Astrocyte (in vitro differentiated cells and primary cell): ENCODE measurements around the gene ELMO1.

Experiments used
- CTCF ChIP-seq: IDR thresholded peaks from 2 replicates; pipeline ENCODE4 v1.5.1; 2011; ENCODE audit warnings: low read depth, mild to moderate bottlenecking, inconsistent platforms, low read length, moderate library complexity; ENCODE audit not compliant: insufficient read depth
- EZH2 ChIP-seq: IDR thresholded peaks from 2 replicates; pipeline ENCODE4 v1.6.1; 2012; ENCODE audit warnings: mild to moderate bottlenecking, low read length, inconsistent platforms; ENCODE audit not compliant: insufficient read depth

- TF ChIP-seq CTCF (no peak), EZH2 (no peak)
These were observed 584.6 kb downstream of the ELMO1 start for GRCh38 chr7:36863901-36864701.
